ENCODE measurements around the gene TLE5.
"Not testable (repeated sequence)": the region's sequence is repeated elsewhere in the genome, so short reads cannot be mapped to it uniquely, and the experiment has no call there.

Gene TLE5

GRCh38 chr19:3054972-3055740, 7.1 kb downstream of the TLE5 start:
- no peak for TF ChIP-seq CTCF (conservative IDR thresholded peaks at IDR 0.05; ENCODE audit: low read length)
- DNase-seq (ENCODE audit: low read depth) = no peak
- H3K4me3 ChIP-seq (ENCODE audit: low read length) = no peak overlapping the region

GRCh38 chr19:3054265-3054971, 7.9 kb downstream of the TLE5 start:
- no peak overlapping the region for H3K4me3 ChIP-seq (ENCODE audit: low read length)
- no peak for TF ChIP-seq CTCF (conservative IDR thresholded peaks at IDR 0.05; ENCODE audit: low read length)
- DNase-seq (ENCODE audit: low read depth) = no peak

- no peak for DNase-seq (ENCODE audit: low read depth)
- no peak for TF ChIP-seq CTCF (conservative IDR thresholded peaks at IDR 0.05; ENCODE audit: low read length)
- H3K4me3 ChIP-seq (ENCODE audit: low read length) = no peak overlapping the region
Measured at GRCh38 chr19:3053780-3054179, 8.5 kb downstream of the TLE5 start.

- no peak for DNase-seq (ENCODE audit: low read depth)
- no peak overlapping the region for H3K4me3 ChIP-seq (ENCODE audit: low read length)
- TF ChIP-seq CTCF (conservative IDR thresholded peaks at IDR 0.05; ENCODE audit: low read length) = no peak
Measured at GRCh38 chr19:3053218-3053621, 9.1 kb downstream of the TLE5 start.

- H3K4me3 ChIP-seq (ENCODE audit: low read length); DNase-seq (ENCODE audit: low read depth): not testable (repeated sequence)
Measured at GRCh38 chr19:3050016-3050415, 12.3 kb downstream of the TLE5 start.

GRCh38 chr19:3049089-3049488, 13.2 kb downstream of the TLE5 start:
- no peak overlapping the region for H3K4me3 ChIP-seq (ENCODE audit: low read length)
- DNase-seq (ENCODE audit: low read depth) = no peak
- no peak for TF ChIP-seq CTCF (conservative IDR thresholded peaks at IDR 0.05; ENCODE audit: low read length)

- no peak for TF ChIP-seq CTCF (conservative IDR thresholded peaks at IDR 0.05; ENCODE audit: low read length)
- no peak overlapping the region for H3K4me3 ChIP-seq (ENCODE audit: low read length)
- DNase-seq (ENCODE audit: low read depth) = no peak
Measured at GRCh38 chr19:3048190-3048533, 14.1 kb downstream of the TLE5 start.

Measured in AG10803 (cell line).